ENCODE results near the gene SYNJ2.

DNA sequence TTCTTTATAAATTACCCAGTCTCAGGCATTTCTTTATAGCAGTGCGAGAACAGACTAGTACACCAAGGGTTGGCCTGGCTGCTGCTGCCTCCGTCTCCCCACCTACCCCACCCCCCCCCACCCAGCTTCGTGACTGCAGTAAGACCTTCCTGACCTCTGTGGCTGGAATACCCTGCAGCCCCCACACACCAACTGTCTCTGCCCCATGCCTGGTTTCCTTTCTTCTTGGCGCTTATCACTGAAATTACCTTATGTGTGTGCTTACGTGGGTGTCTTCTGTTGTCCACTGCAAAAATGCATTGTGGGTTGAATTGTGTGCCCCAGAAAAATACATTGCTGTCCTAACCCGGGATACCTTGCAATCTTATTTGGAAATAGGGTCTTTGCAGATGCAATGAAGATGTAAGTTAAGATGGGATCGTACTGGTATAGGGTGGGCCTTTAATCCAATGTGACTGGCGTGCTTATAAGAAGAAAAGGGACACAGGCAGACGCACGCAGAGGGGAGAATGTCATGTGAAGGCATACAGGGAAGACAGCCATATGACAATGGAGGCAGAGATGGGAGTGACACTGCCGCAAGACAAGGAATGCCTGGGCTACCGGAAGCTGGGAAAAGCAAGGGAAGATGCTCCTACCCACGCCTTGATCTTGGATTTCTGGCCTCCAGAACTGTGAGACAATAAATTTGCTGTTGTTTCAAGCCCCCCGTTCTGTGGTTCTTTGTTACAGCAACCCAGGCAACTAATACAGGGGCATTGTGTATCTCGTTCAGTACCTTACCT, 15.4 kb downstream of the SYNJ2 start:
- no peak for TF ChIP-seq POLR2A (IDR thresholded peaks at IDR 0.05)
- TF ChIP-seq, protein P1, sequence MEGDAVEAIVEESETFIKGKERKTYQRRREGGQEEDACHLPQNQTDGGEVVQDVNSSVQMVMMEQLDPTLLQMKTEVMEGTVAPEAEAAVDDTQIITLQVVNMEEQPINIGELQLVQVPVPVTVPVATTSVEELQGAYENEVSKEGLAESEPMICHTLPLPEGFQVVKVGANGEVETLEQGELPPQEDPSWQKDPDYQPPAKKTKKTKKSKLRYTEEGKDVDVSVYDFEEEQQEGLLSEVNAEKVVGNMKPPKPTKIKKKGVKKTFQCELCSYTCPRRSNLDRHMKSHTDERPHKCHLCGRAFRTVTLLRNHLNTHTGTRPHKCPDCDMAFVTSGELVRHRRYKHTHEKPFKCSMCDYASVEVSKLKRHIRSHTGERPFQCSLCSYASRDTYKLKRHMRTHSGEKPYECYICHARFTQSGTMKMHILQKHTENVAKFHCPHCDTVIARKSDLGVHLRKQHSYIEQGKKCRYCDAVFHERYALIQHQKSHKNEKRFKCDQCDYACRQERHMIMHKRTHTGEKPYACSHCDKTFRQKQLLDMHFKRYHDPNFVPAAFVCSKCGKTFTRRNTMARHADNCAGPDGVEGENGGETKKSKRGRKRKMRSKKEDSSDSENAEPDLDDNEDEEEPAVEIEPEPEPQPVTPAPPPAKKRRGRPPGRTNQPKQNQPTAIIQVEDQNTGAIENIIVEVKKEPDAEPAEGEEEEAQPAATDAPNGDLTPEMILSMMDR (IDR thresholded peaks at IDR 0.05) = no peak
